Measurements from ENCODE around the gene C14orf180. TPM values are rescaled to one million over a fixed set of nuclear protein-coding genes. Genes with fewer than 3 reads are reported as not detected.

The C14orf180 gene
- total RNA-seq, 4 donors from 2014 or later: 6.0 to 333 (median 18.2) TPM

GRCh38 chr14:104572668-104573067 is 6.9 kb upstream of the C14orf180 start:
- TF ChIP-seq, protein P1, sequence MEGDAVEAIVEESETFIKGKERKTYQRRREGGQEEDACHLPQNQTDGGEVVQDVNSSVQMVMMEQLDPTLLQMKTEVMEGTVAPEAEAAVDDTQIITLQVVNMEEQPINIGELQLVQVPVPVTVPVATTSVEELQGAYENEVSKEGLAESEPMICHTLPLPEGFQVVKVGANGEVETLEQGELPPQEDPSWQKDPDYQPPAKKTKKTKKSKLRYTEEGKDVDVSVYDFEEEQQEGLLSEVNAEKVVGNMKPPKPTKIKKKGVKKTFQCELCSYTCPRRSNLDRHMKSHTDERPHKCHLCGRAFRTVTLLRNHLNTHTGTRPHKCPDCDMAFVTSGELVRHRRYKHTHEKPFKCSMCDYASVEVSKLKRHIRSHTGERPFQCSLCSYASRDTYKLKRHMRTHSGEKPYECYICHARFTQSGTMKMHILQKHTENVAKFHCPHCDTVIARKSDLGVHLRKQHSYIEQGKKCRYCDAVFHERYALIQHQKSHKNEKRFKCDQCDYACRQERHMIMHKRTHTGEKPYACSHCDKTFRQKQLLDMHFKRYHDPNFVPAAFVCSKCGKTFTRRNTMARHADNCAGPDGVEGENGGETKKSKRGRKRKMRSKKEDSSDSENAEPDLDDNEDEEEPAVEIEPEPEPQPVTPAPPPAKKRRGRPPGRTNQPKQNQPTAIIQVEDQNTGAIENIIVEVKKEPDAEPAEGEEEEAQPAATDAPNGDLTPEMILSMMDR (IDR thresholded peaks at IDR 0.05; ENCODE audit: low read depth): no peak

DNA sequence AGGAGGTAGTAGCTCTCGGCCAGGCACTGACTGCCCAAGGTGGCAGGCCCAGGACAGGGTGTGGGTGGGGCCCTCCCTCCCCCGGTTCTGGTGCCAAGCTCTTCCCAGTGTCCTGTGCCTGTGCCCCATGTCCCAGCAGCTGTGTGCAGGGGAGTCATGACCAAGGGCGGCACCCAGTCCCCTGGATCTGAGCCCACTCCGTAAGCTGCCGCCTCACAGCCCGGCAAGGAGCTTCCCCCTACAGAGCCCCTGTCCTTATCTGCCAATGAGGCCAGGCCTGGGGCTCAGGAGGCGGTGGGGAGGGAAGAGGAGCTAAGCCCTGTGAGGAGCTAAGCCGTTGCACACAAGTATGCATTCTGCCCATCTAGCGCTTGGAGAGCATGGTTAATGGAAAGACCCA is 5.6 kb upstream of the C14orf180 start:
- TF ChIP-seq, protein P1 (IDR thresholded peaks at IDR 0.05; ENCODE audit: low read depth): no peak

- TF ChIP-seq, protein P1 (IDR thresholded peaks at IDR 0.05; ENCODE audit: low read depth): no peak
Measured at GRCh38 chr14:104574536-104574935, 5.0 kb upstream of the C14orf180 start.

- TF ChIP-seq, protein P1 (IDR thresholded peaks at IDR 0.05; ENCODE audit: low read depth): no peak
Measured at GRCh38 chr14:104574978-104575583, 4.5 kb upstream of the C14orf180 start.

- TF ChIP-seq, protein P1 (IDR thresholded peaks at IDR 0.05; ENCODE audit: low read depth): no peak
Measured at GRCh38 chr14:104576232-104576969, 3.2 kb upstream of the C14orf180 start.

DNA sequence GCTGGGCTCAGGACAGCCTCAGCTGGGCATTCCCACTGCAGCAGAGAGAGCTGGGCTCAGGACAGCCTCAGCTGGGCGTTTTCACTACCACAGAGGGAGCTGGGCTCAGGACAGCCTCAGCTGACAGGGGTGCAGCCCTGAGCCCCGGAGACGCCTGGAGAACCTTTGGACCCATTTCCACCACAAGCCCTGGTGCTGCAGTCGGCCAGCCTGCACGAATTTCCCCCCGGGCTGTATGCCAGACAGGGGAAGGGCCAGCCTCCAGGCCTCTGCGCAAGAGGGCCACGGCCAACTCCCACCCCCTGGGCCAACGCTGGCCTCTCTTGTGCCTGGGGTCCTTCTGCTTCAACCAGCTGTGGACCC is 2.6 kb upstream of the C14orf180 start:
- TF ChIP-seq, protein P1 (IDR thresholded peaks at IDR 0.05; ENCODE audit: low read depth): no peak

GRCh38 chr14:104577426-104577825 is 2.1 kb upstream of the C14orf180 start:
- TF ChIP-seq, protein P1 (IDR thresholded peaks at IDR 0.05; ENCODE audit: low read depth): no peak
